Measurements from ENCODE around the gene FOXN3.

The FOXN3 gene

GRCh38 chr14:89330236-89331002, 86.6 kb downstream of the FOXN3 start:
- DNase-seq, result peak in 1 of 2 donors; percentile 69

GRCh38 chr14:89327771-89328212, 89.2 kb downstream of the FOXN3 start:
- DNase-seq, result no peak

- no peak for DNase-seq
Observed at GRCh38 chr14:89325959-89326358, 91.1 kb downstream of the FOXN3 start.

GRCh38 chr14:89325299-89325883, 91.6 kb downstream of the FOXN3 start:
- DNase-seq, result no peak

- no peak for DNase-seq
Observed at GRCh38 chr14:89324501-89325298, 92.3 kb downstream of the FOXN3 start.

GRCh38 chr14:89320381-89321000, 96.5 kb downstream of the FOXN3 start:
- DNase-seq, result no peak

- no peak for DNase-seq
Observed at GRCh38 chr14:89319687-89320086, 97.3 kb downstream of the FOXN3 start.

GRCh38 chr14:89317051-89317691, 99.9 kb downstream of the FOXN3 start:
- DNase-seq, result peak in 1 of 2 donors; percentile 24

GRCh38 chr14:89315493-89316470, 101.3 kb downstream of the FOXN3 start:
- peak in 1 of 2 donors; percentile 23 for DNase-seq

GRCh38 chr14:89314274-89314673, 102.8 kb downstream of the FOXN3 start:
- DNase-seq, result no peak

GRCh38 chr14:89312932-89313331, 104.1 kb downstream of the FOXN3 start:
- DNase-seq, result no peak

GRCh38 chr14:89310211-89310610, 106.8 kb downstream of the FOXN3 start:
- DNase-seq, result no peak

GRCh38 chr14:89309670-89310177, 107.3 kb downstream of the FOXN3 start:
- no peak for DNase-seq

- peak; percentile 86 to 87 for DNase-seq
Observed at GRCh38 chr14:89308232-89308959, 108.6 kb downstream of the FOXN3 start.

GRCh38 chr14:89307409-89307808, 109.6 kb downstream of the FOXN3 start:
- DNase-seq, result no peak

- DNase-seq, result peak; percentile 55 to 72
Observed at GRCh38 chr14:89304972-89305703, 111.9 kb downstream of the FOXN3 start.

- no peak for DNase-seq
Observed at GRCh38 chr14:89304561-89304960, 112.5 kb downstream of the FOXN3 start.

GRCh38 chr14:89303456-89304435, 113.3 kb downstream of the FOXN3 start:
- peak; percentile 83 to 87 for DNase-seq
